ENCODE results near the gene ATXN10. TPM values are rescaled to one million over a fixed set of nuclear protein-coding genes. Genes with fewer than 3 reads are reported as not detected.

Gene ATXN10
- total RNA-seq, 6 donors from 2014 or later: 90.2 to 137 (median 110) TPM

DNA sequence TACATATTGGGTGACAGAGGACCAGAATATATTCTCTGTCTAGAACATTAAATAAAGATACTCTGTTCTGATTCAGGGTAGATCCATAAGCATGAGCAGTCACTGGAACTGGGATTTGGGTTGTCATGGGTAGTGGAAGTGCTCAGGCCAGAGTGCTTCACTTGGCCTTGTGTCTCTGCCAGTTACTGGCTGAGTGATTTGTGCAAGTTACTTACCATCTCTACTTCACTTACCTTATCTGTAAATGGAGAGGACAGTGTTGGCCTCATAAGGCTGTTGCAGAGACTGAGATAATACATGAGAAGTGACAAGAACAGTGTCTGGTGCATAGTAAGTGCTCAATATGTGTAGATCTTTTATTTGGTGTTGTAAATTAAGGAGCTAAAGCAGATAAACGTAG lies 17.6 kb downstream of the ATXN10 start:
- Histone ChIP-seq H3K4me3 (no peak overlapping the region), H3K27me3 (no peaks in the 10 kb centered on the region), H3K9me3 (no peaks in the 10 kb centered on the region), H3K27ac (peak overlapping the region in 1 of 4 donors; percentile 31), H3K4me1 (peaks cover 15 to 20% (median 17%) of the 10 kb centered on the region in 4 donors), H3K36me3 (peaks cover 3 to 32% (median 7%) of the 10 kb centered on the region in 4 donors)
- no peak for DNase-seq
- TF ChIP-seq POLR2A (IDR thresholded peaks at IDR 0.05) (no peak), EP300 (IDR thresholded peaks at IDR 0.05) (no peak), CTCF (IDR thresholded peaks at IDR 0.05) (no peak), POLR2AphosphoS5 (IDR thresholded peaks at IDR 0.05) (no peak)
- no peak for ATAC-seq (ENCODE audit: low FRiP score in 2 of 2)
- WGBS, 2 donors: 90 to 95% methylated on average over 1 of the region's 1 CpG

DNA sequence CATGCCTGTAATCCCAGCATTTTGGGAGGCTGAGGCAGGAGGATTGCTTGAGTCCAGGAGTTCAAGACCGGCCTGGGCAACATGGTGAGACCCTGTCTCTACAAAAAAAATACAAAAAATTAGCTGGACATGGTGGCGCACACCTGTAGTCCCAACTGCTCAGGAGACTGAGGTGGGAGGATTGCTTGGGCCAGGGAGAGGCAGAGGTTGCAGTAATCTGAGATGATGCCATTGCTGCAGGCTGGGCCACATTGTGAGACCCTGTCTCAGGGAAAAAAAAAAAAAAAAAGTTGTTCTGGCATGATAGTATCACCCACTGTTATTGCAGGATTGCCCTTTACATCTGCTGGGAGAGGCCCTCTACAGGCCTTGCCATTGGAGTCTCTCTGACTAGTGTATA lies 18.4 kb downstream of the ATXN10 start:
- H3K4me1 ChIP-seq: peaks cover 7 to 17% (median 14%) of the 10 kb centered on the region in 4 donors
- 96 to 100% methylated on average over 2 of the region's 2 CpGs for WGBS, 2 donors
- no peaks in the 10 kb centered on the region for H3K27me3 ChIP-seq
- no peaks in the 10 kb centered on the region for H3K9me3 ChIP-seq
- no peak for ATAC-seq (ENCODE audit: low FRiP score in 2 of 2)
- peaks cover 3 to 39% (median 7%) of the 10 kb centered on the region in 4 donors for H3K36me3 ChIP-seq
- TF ChIP-seq POLR2AphosphoS5 (IDR thresholded peaks at IDR 0.05) (no peak), EP300 (IDR thresholded peaks at IDR 0.05) (no peak), CTCF (IDR thresholded peaks at IDR 0.05) (no peak), POLR2A (IDR thresholded peaks at IDR 0.05) (no peak)
- no peak overlapping the region for H3K27ac ChIP-seq
- no peak overlapping the region for H3K4me3 ChIP-seq
- no peak for DNase-seq

DNA sequence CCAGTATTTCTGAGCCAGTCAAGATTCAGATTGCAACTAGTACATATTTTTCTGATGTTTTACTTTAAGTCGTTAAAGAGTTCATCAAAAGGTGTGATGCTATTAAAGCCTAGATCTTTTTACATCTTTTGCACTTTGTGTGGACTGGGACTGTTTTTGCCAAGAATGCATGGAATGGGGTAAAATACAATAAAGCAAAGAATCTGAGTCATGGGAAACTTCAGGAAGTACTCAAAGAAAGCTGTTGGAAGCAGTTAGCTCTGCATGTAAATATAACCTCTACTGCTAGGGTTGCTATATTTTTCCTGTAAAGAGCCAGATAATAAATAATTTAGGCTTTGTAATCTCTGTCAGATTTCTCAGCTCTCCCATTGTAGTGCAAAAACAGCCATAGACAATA lies 20.9 kb downstream of the ATXN10 start:
- WGBS, 2 donors: 64 to 75% methylated on average over 1 of the region's 1 CpG
- Histone ChIP-seq H3K27me3 (no peaks in the 10 kb centered on the region), H3K36me3 (peaks cover 7 to 50% (median 8%) of the 10 kb centered on the region in 4 donors), H3K27ac (no peak overlapping the region), H3K4me1 (peaks cover 6 to 10% (median 9%) of the 10 kb centered on the region in 4 donors), H3K9me3 (no peaks in the 10 kb centered on the region), H3K4me3 (no peak overlapping the region)
- DNase-seq: no peak
- ATAC-seq (ENCODE audit: low FRiP score in 2 of 2): no peak
- TF ChIP-seq POLR2AphosphoS5 (IDR thresholded peaks at IDR 0.05): no peak
- TF ChIP-seq EP300 (IDR thresholded peaks at IDR 0.05): no peak
- TF ChIP-seq CTCF (IDR thresholded peaks at IDR 0.05): no peak
- TF ChIP-seq POLR2A (IDR thresholded peaks at IDR 0.05): no peak

GRCh38 chr22:45693835-45694234 lies 22.2 kb downstream of the ATXN10 start:
- Histone ChIP-seq H3K9me3 (no peaks in the 10 kb centered on the region), H3K4me1 (peaks cover 2 to 9% (median 5%) of the 10 kb centered on the region in 4 donors), H3K36me3 (peaks cover 7 to 50% (median 8%) of the 10 kb centered on the region in 4 donors), H3K27ac (no peak overlapping the region), H3K4me3 (no peak overlapping the region), H3K27me3 (no peaks in the 10 kb centered on the region)
- no peak for TF ChIP-seq EP300 (IDR thresholded peaks at IDR 0.05)
- TF ChIP-seq POLR2AphosphoS5 (IDR thresholded peaks at IDR 0.05): no peak
- no peak for TF ChIP-seq POLR2A (IDR thresholded peaks at IDR 0.05)
- TF ChIP-seq CTCF (IDR thresholded peaks at IDR 0.05): no peak
- 77 to 83% methylated on average over 4 of the region's 4 CpGs for WGBS, 2 donors
- DNase-seq (no peak), ATAC-seq (ENCODE audit: low FRiP score in 2 of 2) (no peak)

DNA sequence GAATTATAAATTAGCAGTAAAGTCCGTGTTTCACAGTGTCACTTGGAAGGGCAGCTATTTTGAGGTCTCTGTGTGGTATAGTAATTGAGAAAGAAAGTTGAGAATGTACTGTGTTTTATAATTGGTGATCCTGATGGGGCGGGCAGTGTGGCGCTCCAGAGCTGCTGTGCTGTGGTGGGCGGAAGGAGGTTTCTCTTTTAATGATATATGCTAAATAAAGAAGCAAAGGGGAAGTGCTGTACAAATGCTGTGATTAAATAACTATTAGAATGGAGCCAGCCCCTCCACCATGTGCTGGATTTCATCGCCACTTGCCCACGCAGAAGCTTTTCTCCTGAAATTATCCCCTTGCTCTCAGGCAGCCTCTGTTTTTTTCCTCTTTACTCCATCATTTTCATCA lies 24.6 kb downstream of the ATXN10 start:
- H3K36me3 ChIP-seq: peaks cover 7 to 53% (median 19%) of the 10 kb centered on the region in 4 donors
- H3K27ac ChIP-seq: no peak overlapping the region
- ATAC-seq (ENCODE audit: low FRiP score in 2 of 2) (no peak), DNase-seq (no peak)
- H3K27me3 ChIP-seq: no peaks in the 10 kb centered on the region
- WGBS, 2 donors: 86% methylated on average over 6 of the region's 6 CpGs
- H3K4me1 ChIP-seq: peaks cover 0 to 6% (median 2%) of the 10 kb centered on the region in 4 donors
- H3K4me3 ChIP-seq: no peak overlapping the region
- no peak for TF ChIP-seq POLR2A (IDR thresholded peaks at IDR 0.05)
- no peak for TF ChIP-seq POLR2AphosphoS5 (IDR thresholded peaks at IDR 0.05)
- TF ChIP-seq CTCF (IDR thresholded peaks at IDR 0.05): no peak
- TF ChIP-seq EP300 (IDR thresholded peaks at IDR 0.05): no peak
- H3K9me3 ChIP-seq: no peaks in the 10 kb centered on the region
